Measurements from ENCODE around the gene AMHR2. TPM values are rescaled to one million over a fixed set of nuclear protein-coding genes. Genes with fewer than 3 reads are reported as not detected.
A peak's percentile ranks its signal among the peaks of the same experiment; 100 is the strongest.

The AMHR2 gene
- total and polyA plus RNA-seq, 2 of the 4 experiments (the other 2 are of a cell fraction), result not detected

DNA sequence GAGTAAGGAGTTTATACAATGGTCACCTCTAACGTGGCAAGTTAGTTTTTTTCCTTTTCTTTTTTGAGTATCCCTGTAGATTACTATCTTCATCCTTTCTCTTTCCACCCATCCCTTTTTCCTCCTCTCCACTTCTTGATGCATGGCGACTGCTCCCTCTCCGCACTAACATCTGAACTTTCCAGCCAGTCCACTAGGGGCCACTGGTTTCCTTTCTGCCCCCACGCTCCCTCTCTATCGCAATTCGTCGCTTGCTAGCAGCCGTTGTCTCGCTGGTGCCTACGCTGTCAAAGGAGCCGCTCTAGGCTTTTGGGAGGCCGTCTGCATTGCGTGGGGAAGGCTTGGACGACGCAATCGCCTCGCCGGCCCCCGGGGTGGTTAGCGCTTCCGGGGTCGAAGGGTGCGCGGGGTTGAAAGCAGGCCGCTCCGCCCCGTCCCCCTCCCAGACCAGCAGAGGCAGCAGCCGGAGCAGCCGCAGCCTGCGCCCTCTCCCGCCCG lies 28.1 kb downstream of the AMHR2 start, which contains the start of gene PCBP2 (continued):
- TF ChIP-seq, protein P1, sequence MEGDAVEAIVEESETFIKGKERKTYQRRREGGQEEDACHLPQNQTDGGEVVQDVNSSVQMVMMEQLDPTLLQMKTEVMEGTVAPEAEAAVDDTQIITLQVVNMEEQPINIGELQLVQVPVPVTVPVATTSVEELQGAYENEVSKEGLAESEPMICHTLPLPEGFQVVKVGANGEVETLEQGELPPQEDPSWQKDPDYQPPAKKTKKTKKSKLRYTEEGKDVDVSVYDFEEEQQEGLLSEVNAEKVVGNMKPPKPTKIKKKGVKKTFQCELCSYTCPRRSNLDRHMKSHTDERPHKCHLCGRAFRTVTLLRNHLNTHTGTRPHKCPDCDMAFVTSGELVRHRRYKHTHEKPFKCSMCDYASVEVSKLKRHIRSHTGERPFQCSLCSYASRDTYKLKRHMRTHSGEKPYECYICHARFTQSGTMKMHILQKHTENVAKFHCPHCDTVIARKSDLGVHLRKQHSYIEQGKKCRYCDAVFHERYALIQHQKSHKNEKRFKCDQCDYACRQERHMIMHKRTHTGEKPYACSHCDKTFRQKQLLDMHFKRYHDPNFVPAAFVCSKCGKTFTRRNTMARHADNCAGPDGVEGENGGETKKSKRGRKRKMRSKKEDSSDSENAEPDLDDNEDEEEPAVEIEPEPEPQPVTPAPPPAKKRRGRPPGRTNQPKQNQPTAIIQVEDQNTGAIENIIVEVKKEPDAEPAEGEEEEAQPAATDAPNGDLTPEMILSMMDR (conservative IDR thresholded peaks at IDR 0.05; ENCODE audit: low read depth, low read length), result peak; percentile 95

All from IMR-90 (cell line).